Activated CD8-positive, alpha-beta memory T cell treated with anti-CD3 and anti-CD28 coated beads for 4 hours (primary cell): ENCODE data around the gene PSMA2.
A peak's percentile ranks its signal among the peaks of the same experiment; 100 is the strongest.

ENCODE experiments used
- DNase-seq, 2 donors: peaks; one replicate each; pipeline ENCODE4 v3.0.0-alpha.2; 2020; ENCODE audit warnings: low read depth in 2 of 2

PSMA2 gene

GRCh38 chr7:42940985-42941847 lies 9.2 kb upstream of the PSMA2 start:
- peak; percentile 43 for DNase-seq

- no peak for DNase-seq
These were observed 7.7 kb upstream of the PSMA2 start for GRCh38 chr7:42939457-42940240.

GRCh38 chr7:42935861-42936260 lies 3.9 kb upstream of the PSMA2 start:
- DNase-seq: no peak

- no peak for DNase-seq
These were observed 2.3 kb upstream of the PSMA2 start for GRCh38 chr7:42934291-42934690.

GRCh38 chr7:42932811-42933591 lies 1.0 kb upstream of the PSMA2 start:
- DNase-seq: no peak

- no peak for DNase-seq
These were observed 534 bp downstream of the PSMA2 start for GRCh38 chr7:42931447-42931833.

- DNase-seq: no peak
These were observed 1.1 kb downstream of the PSMA2 start for GRCh38 chr7:42930889-42931288.

- no peak for DNase-seq
These were observed 2.5 kb downstream of the PSMA2 start for GRCh38 chr7:42929449-42929848.

GRCh38 chr7:42928754-42929153 lies 3.2 kb downstream of the PSMA2 start:
- DNase-seq: no peak

GRCh38 chr7:42926204-42926603 lies 5.8 kb downstream of the PSMA2 start:
- DNase-seq: no peak

- DNase-seq: no peak
These were observed 6.3 kb downstream of the PSMA2 start for GRCh38 chr7:42925630-42926029.

GRCh38 chr7:42924223-42924838 lies 7.6 kb downstream of the PSMA2 start:
- DNase-seq: no peak

GRCh38 chr7:42922017-42922753 lies 9.8 kb downstream of the PSMA2 start:
- no peak for DNase-seq

- no peak for DNase-seq
These were observed 16.6 kb downstream of the PSMA2 start for GRCh38 chr7:42915356-42915755.

GRCh38 chr7:42914421-42915045 lies 17.4 kb downstream of the PSMA2 start:
- DNase-seq: no peak

GRCh38 chr7:42914009-42914408 lies 18.0 kb downstream of the PSMA2 start:
- DNase-seq: no peak

GRCh38 chr7:42913591-42913990 lies 18.4 kb downstream of the PSMA2 start:
- no peak for DNase-seq

GRCh38 chr7:42911454-42912447 lies 20.2 kb downstream of the PSMA2 start, which contains the start of gene C7orf25:
TSS of gene C7orf25 (minus strand) at chr7:42912070. CDS start at chr7:42910900, 1,170 bp downstream.
- peak; percentile 90 to 91 for DNase-seq

GRCh38 chr7:42910306-42910705 lies 21.7 kb downstream of the PSMA2 start:
- DNase-seq: no peak
